ENCODE results near the gene RBBP8NL. TPM values are rescaled to one million over a fixed set of nuclear protein-coding genes. Genes with fewer than 3 reads are reported as not detected.

RBBP8NL gene
- total RNA-seq, 1 experiment from 2014 or later, result not detected

- no peak for DNase-seq (ENCODE audit: low read depth in 1 of 2, low spot score in 2 of 2)
- Histone ChIP-seq H3K36me3 (peaks cover 8% of the 10 kb centered on the region; the same call in 1 of the 2 replicates), H3K27ac (no peak overlapping the region)
Observed at GRCh38 chr20:62406635-62407176, 20.6 kb downstream of the RBBP8NL start.

GRCh38 chr20:62405981-62406513 is 21.3 kb downstream of the RBBP8NL start:
- Histone ChIP-seq H3K9me3 (replicated peaks) (no peaks in the 10 kb centered on the region), H3K4me3 (peak overlapping the region; percentile 70), H3K27me3 (replicated peaks) (peaks cover 5% of the 10 kb centered on the region; the same call in 1 of the 2 replicates), H3K27ac (no peak overlapping the region), H3K4me1 (replicated peaks) (peaks cover 24% of the 10 kb centered on the region), H3K36me3 (peaks cover 8% of the 10 kb centered on the region; the same call in 1 of the 2 replicates)
- DNase-seq (ENCODE audit: low read depth in 1 of 2, low spot score in 2 of 2), result no peak

More at GRCh38 chr20:62406635-62407176, 20.6 kb downstream of the RBBP8NL start:
- Histone ChIP-seq H3K4me1 (replicated peaks) (peaks cover 24% of the 10 kb centered on the region), H3K27me3 (replicated peaks) (peaks cover 9% of the 10 kb centered on the region; the same call in 1 of the 2 replicates), H3K9me3 (replicated peaks) (no peaks in the 10 kb centered on the region), H3K4me3 (peak overlapping the region; percentile 70)

- peaks cover 24% of the 10 kb centered on the region for H3K4me1 ChIP-seq (replicated peaks)
- H3K4me3 ChIP-seq, result peak overlapping the region; percentile 6
- H3K36me3 ChIP-seq, result peaks cover 8% of the 10 kb centered on the region; the same call in 1 of the 2 replicates
- no peaks in the 10 kb centered on the region; the same call in 1 of the 2 replicates for H3K27me3 ChIP-seq (replicated peaks)
- peak in 1 of 2 experiments; percentile 63 for DNase-seq (ENCODE audit: low read depth in 1 of 2, low spot score in 2 of 2)
- H3K9me3 ChIP-seq (replicated peaks), result no peaks in the 10 kb centered on the region
- no peak overlapping the region for H3K27ac ChIP-seq
Observed at GRCh38 chr20:62405108-62405980, 22.0 kb downstream of the RBBP8NL start.

GRCh38 chr20:62404761-62405107 is 22.6 kb downstream of the RBBP8NL start:
- no peak overlapping the region for H3K27ac ChIP-seq
- H3K27me3 ChIP-seq (replicated peaks), result no peaks in the 10 kb centered on the region; the same call in 1 of the 2 replicates
- no peak overlapping the region for H3K4me3 ChIP-seq
- peaks cover 24% of the 10 kb centered on the region for H3K4me1 ChIP-seq (replicated peaks)
- no peaks in the 10 kb centered on the region for H3K9me3 ChIP-seq (replicated peaks)
- peaks cover 8% of the 10 kb centered on the region; the same call in 1 of the 2 replicates for H3K36me3 ChIP-seq
- no peak for DNase-seq (ENCODE audit: low read depth in 1 of 2, low spot score in 2 of 2)

- Histone ChIP-seq H3K27ac (no peak overlapping the region), H3K36me3 (peaks cover 8% of the 10 kb centered on the region; the same call in 1 of the 2 replicates), H3K4me1 (replicated peaks) (peaks cover 24% of the 10 kb centered on the region), H3K9me3 (replicated peaks) (no peaks in the 10 kb centered on the region), H3K27me3 (replicated peaks) (no peaks in the 10 kb centered on the region), H3K4me3 (no peak overlapping the region)
- no peak for DNase-seq (ENCODE audit: low read depth in 1 of 2, low spot score in 2 of 2)
Observed at GRCh38 chr20:62404112-62404665, 23.1 kb downstream of the RBBP8NL start.

GRCh38 chr20:62403331-62403730 is 24.0 kb downstream of the RBBP8NL start:
- Histone ChIP-seq H3K4me1 (replicated peaks) (peaks cover 24% of the 10 kb centered on the region), H3K36me3 (peaks cover 8% of the 10 kb centered on the region; the same call in 1 of the 2 replicates), H3K27ac (no peak overlapping the region), H3K4me3 (no peak overlapping the region), H3K27me3 (replicated peaks) (no peaks in the 10 kb centered on the region), H3K9me3 (replicated peaks) (no peaks in the 10 kb centered on the region)
- no peak for DNase-seq (ENCODE audit: low read depth in 1 of 2, low spot score in 2 of 2)

GRCh38 chr20:62402456-62403150 is 24.7 kb downstream of the RBBP8NL start:
- no peaks in the 10 kb centered on the region for H3K9me3 ChIP-seq (replicated peaks)
- DNase-seq (ENCODE audit: low read depth in 1 of 2, low spot score in 2 of 2), result no peak
- H3K27me3 ChIP-seq (replicated peaks), result no peaks in the 10 kb centered on the region
- no peak overlapping the region for H3K4me3 ChIP-seq
- no peak overlapping the region for H3K27ac ChIP-seq
- H3K36me3 ChIP-seq, result peaks cover 8% of the 10 kb centered on the region; the same call in 1 of the 2 replicates
- peaks cover 21% of the 10 kb centered on the region for H3K4me1 ChIP-seq (replicated peaks)

- Histone ChIP-seq H3K27ac (no peak overlapping the region), H3K9me3 (replicated peaks) (no peaks in the 10 kb centered on the region), H3K36me3 (peaks cover 8% of the 10 kb centered on the region; the same call in 1 of the 2 replicates), H3K27me3 (replicated peaks) (no peaks in the 10 kb centered on the region), H3K4me3 (no peak overlapping the region), H3K4me1 (replicated peaks) (peaks cover 13% of the 10 kb centered on the region)
- no peak for DNase-seq (ENCODE audit: low read depth in 1 of 2, low spot score in 2 of 2)
Observed at GRCh38 chr20:62401331-62401779, 26.0 kb downstream of the RBBP8NL start.

GRCh38 chr20:62400541-62400940 is 26.8 kb downstream of the RBBP8NL start:
- peaks cover 5% of the 10 kb centered on the region for H3K4me1 ChIP-seq (replicated peaks)

GRCh38 chr20:62400021-62400420 is 27.3 kb downstream of the RBBP8NL start:
- H3K4me3 ChIP-seq, result no peak overlapping the region
- peaks cover under 1% of the 10 kb centered on the region; the same call in 1 of the 2 replicates for H3K4me1 ChIP-seq (replicated peaks)
- peaks cover 5% of the 10 kb centered on the region; the same call in 1 of the 2 replicates for H3K36me3 ChIP-seq
- no peak overlapping the region for H3K27ac ChIP-seq
- H3K27me3 ChIP-seq (replicated peaks), result no peaks in the 10 kb centered on the region
- no peaks in the 10 kb centered on the region for H3K9me3 ChIP-seq (replicated peaks)
- no peak for DNase-seq (ENCODE audit: low read depth in 1 of 2, low spot score in 2 of 2)

More at GRCh38 chr20:62400541-62400940, 26.8 kb downstream of the RBBP8NL start:
- Histone ChIP-seq H3K27ac (no peak overlapping the region), H3K9me3 (replicated peaks) (no peaks in the 10 kb centered on the region), H3K4me3 (no peak overlapping the region), H3K27me3 (replicated peaks) (no peaks in the 10 kb centered on the region), H3K36me3 (peaks cover 8% of the 10 kb centered on the region; the same call in 1 of the 2 replicates)
- DNase-seq (ENCODE audit: low read depth in 1 of 2, low spot score in 2 of 2), result no peak

GRCh38 chr20:62398120-62398821 is 29.1 kb downstream of the RBBP8NL start:
- Histone ChIP-seq H3K9me3 (replicated peaks) (no peaks in the 10 kb centered on the region), H3K27me3 (replicated peaks) (no peaks in the 10 kb centered on the region), H3K36me3 (peaks cover 16% of the 10 kb centered on the region), H3K27ac (no peak overlapping the region), H3K4me1 (replicated peaks) (no peaks in the 10 kb centered on the region), H3K4me3 (no peak overlapping the region)
- DNase-seq (ENCODE audit: low read depth in 1 of 2, low spot score in 2 of 2), result no peak

- Histone ChIP-seq H3K4me1 (replicated peaks) (no peaks in the 10 kb centered on the region), H3K27me3 (replicated peaks) (no peaks in the 10 kb centered on the region), H3K27ac (no peak overlapping the region), H3K4me3 (no peak overlapping the region), H3K36me3 (peaks cover 28% of the 10 kb centered on the region), H3K9me3 (replicated peaks) (no peaks in the 10 kb centered on the region)
- no peak for DNase-seq (ENCODE audit: low read depth in 1 of 2, low spot score in 2 of 2)
Observed at GRCh38 chr20:62396367-62397239, 30.7 kb downstream of the RBBP8NL start.
